ENCODE results near the gene MSI2.

The MSI2 gene

GRCh38 chr17:57523926-57524632, 267.8 kb downstream of the MSI2 start:
- Histone ChIP-seq H3K79me2 (ENCODE audit: insufficient read depth, low read length) (0 out of 2 replicates have a peak, but pooled peaks cover 3% of the 10 kb centered on the region), H3F3A (ENCODE audit: insufficient read depth) (no peaks in the 10 kb centered on the region), H3K27me3 (ENCODE audit: low read length) (no peaks in the 10 kb centered on the region), H3K4me3 (ENCODE audit: insufficient read depth, low read length, poor library complexity, severe bottlenecking) (no peak overlapping the region), H2AFZ (ENCODE audit: low read depth, low read length, severe bottlenecking) (no peak overlapping the region), H3K9ac (ENCODE audit: low read length) (no peak overlapping the region), H3K27ac (ENCODE audit: low read depth, low read length) (no peak overlapping the region; the same call in 1 of the 2 replicates), H3K4me2 (ENCODE audit: low read depth, low read length, poor library complexity, severe bottlenecking) (no peak overlapping the region), H4K20me1 (ENCODE audit: low read depth, low read length) (no peaks in the 10 kb centered on the region), H3K36me3 (ENCODE audit: low read length) (no peaks in the 10 kb centered on the region), H3K9me3 (ENCODE audit: insufficient read depth, low read length) (no peaks in the 10 kb centered on the region), H3K9me2 (replicated peaks; ENCODE audit: insufficient read depth, low read length) (no peaks in the 10 kb centered on the region)
- TF ChIP-seq, protein P1, sequence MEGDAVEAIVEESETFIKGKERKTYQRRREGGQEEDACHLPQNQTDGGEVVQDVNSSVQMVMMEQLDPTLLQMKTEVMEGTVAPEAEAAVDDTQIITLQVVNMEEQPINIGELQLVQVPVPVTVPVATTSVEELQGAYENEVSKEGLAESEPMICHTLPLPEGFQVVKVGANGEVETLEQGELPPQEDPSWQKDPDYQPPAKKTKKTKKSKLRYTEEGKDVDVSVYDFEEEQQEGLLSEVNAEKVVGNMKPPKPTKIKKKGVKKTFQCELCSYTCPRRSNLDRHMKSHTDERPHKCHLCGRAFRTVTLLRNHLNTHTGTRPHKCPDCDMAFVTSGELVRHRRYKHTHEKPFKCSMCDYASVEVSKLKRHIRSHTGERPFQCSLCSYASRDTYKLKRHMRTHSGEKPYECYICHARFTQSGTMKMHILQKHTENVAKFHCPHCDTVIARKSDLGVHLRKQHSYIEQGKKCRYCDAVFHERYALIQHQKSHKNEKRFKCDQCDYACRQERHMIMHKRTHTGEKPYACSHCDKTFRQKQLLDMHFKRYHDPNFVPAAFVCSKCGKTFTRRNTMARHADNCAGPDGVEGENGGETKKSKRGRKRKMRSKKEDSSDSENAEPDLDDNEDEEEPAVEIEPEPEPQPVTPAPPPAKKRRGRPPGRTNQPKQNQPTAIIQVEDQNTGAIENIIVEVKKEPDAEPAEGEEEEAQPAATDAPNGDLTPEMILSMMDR (IDR thresholded peaks at IDR 0.05; ENCODE audit: insufficient read depth, low read length, poor library complexity, severe bottlenecking) = no peak
- no peak for TF ChIP-seq EZH2phosphoT487 (conservative IDR thresholded peaks at IDR 0.05; ENCODE audit: low read length)

GRCh38 chr17:57524839-57525568, 268.7 kb downstream of the MSI2 start:
- H3K27me3 ChIP-seq (ENCODE audit: low read length) = no peaks in the 10 kb centered on the region
- no peak overlapping the region for H3K9ac ChIP-seq (ENCODE audit: low read length)
- H4K20me1 ChIP-seq (ENCODE audit: low read depth, low read length) = no peaks in the 10 kb centered on the region
- H3K4me3 ChIP-seq (ENCODE audit: insufficient read depth, low read length, poor library complexity, severe bottlenecking) = no peak overlapping the region
- H3K79me2 ChIP-seq (ENCODE audit: insufficient read depth, low read length) = 0 out of 2 replicates have a peak, but pooled peaks cover 3% of the 10 kb centered on the region
- no peaks in the 10 kb centered on the region for H3K9me3 ChIP-seq (ENCODE audit: insufficient read depth, low read length)
- no peaks in the 10 kb centered on the region for H3K36me3 ChIP-seq (ENCODE audit: low read length)
- no peak overlapping the region; the same call in 1 of the 2 replicates for H3K27ac ChIP-seq (ENCODE audit: low read depth, low read length)
- H3F3A ChIP-seq (ENCODE audit: insufficient read depth) = no peaks in the 10 kb centered on the region
- no peaks in the 10 kb centered on the region for H3K9me2 ChIP-seq (replicated peaks; ENCODE audit: insufficient read depth, low read length)
- TF ChIP-seq EZH2phosphoT487 (conservative IDR thresholded peaks at IDR 0.05; ENCODE audit: low read length) = no peak
- TF ChIP-seq, protein P1 (IDR thresholded peaks at IDR 0.05; ENCODE audit: insufficient read depth, low read length, poor library complexity, severe bottlenecking) = no peak
- no peak overlapping the region for H3K4me2 ChIP-seq (ENCODE audit: low read depth, low read length, poor library complexity, severe bottlenecking)
- no peak overlapping the region for H2AFZ ChIP-seq (ENCODE audit: low read depth, low read length, severe bottlenecking)

- H3K36me3 ChIP-seq (ENCODE audit: low read length) = no peaks in the 10 kb centered on the region
- no peaks in the 10 kb centered on the region for H4K20me1 ChIP-seq (ENCODE audit: low read depth, low read length)
- H3K4me2 ChIP-seq (ENCODE audit: low read depth, low read length, poor library complexity, severe bottlenecking) = no peak overlapping the region
- H2AFZ ChIP-seq (ENCODE audit: low read depth, low read length, severe bottlenecking) = no peak overlapping the region
- no peak overlapping the region for H3K27ac ChIP-seq (ENCODE audit: low read depth, low read length)
- TF ChIP-seq EZH2phosphoT487 (conservative IDR thresholded peaks at IDR 0.05; ENCODE audit: low read length) = no peak
- TF ChIP-seq, protein P1 (IDR thresholded peaks at IDR 0.05; ENCODE audit: insufficient read depth, low read length, poor library complexity, severe bottlenecking) = no peak
- H3K9ac ChIP-seq (ENCODE audit: low read length) = no peak overlapping the region
- H3K27me3 ChIP-seq (ENCODE audit: low read length) = no peaks in the 10 kb centered on the region
- H3K9me3 ChIP-seq (ENCODE audit: insufficient read depth, low read length) = no peaks in the 10 kb centered on the region
- no peak overlapping the region for H3K4me3 ChIP-seq (ENCODE audit: insufficient read depth, low read length, poor library complexity, severe bottlenecking)
- no peaks in the 10 kb centered on the region for H3F3A ChIP-seq (ENCODE audit: insufficient read depth)
- H3K9me2 ChIP-seq (replicated peaks; ENCODE audit: insufficient read depth, low read length) = no peaks in the 10 kb centered on the region
- H3K79me2 ChIP-seq (ENCODE audit: insufficient read depth, low read length) = 0 out of 2 replicates have a peak, but pooled peaks cover 3% of the 10 kb centered on the region
Observed at GRCh38 chr17:57527221-57528057, 271.1 kb downstream of the MSI2 start.

All from SU-DHL-6 (cell line).